Colonic mucosa (tissue), 4 donors: Measurements from ENCODE around the gene TMEM101. TPM values are rescaled to one million over a fixed set of nuclear protein-coding genes. Genes with fewer than 3 reads are reported as not detected.

Experiments
- DNase-seq: peaks from one replicate; pipeline ENCODE4 v3.0.0-alpha.2; 2020
- H3K27ac ChIP-seq: fragments of 200-600 bp; one replicate; pipeline ENCODE4 v1.8.0; 2021
- H3K27me3 ChIP-seq: fragments of 200-600 bp; one replicate; pipeline ENCODE4 v1.8.0; 2021
- H3K36me3 ChIP-seq: fragments of 200-600 bp; one replicate; pipeline ENCODE4 v1.8.0; 2021
- H3K4me1 ChIP-seq: fragments of 200-600 bp; one replicate; pipeline ENCODE4 v1.8.0; 2021; ENCODE audit warnings: mild to moderate bottlenecking
- H3K4me3 ChIP-seq: fragments of 200-600 bp; one replicate; pipeline ENCODE4 v1.8.0; 2021
- H3K9ac ChIP-seq, 2 donors: one replicate each; pipeline ENCODE4 v1.7.0; 2013; ENCODE audit warnings: control low read depth in 2 of 2, low read depth in 2 of 2, low read length in 2 of 2
- H3K9me3 ChIP-seq: fragments of 200-600 bp; one replicate; pipeline ENCODE4 v1.8.0; 2021
- CTCF ChIP-seq: fragments of 200-600 bp; IDR thresholded peaks from one replicate; pipeline ENCODE4 v1.8.0; 2022; ENCODE audit warnings: antibody characterized with exemption, mild to moderate bottlenecking
- intact Hi-C: fragments of 100-400 bp; cut with DNase I; formaldehyde crosslinking; loops from one replicate; pipeline ENCODE4 v1.14.1; 2022
- total RNA-seq, 2 donors: library from RNA; stranded (reverse); fragmentation: NEBNext Ultra II Directional in 1 of 2; extraction: Animal tissue kit (Norgen Biotek cat#: 25700) in 1 of 2; gene quantifications; one replicate each; pipeline ENCODE4 v1.2.1, GENCODE V29; 2021
- donor health status: healthy.
- donor health status: DM: no; HTN: no; CAD: no.
- donor health status: DM: no; HTN: no; CAD: no.

Gene TMEM101
- total RNA-seq, 2 donors from 2014 or later, result 26.8 to 33.7 TPM

- Histone ChIP-seq H3K9ac (no peak overlapping the region), H3K4me1 (no peaks in the 10 kb centered on the region), H3K9me3 (no peaks in the 10 kb centered on the region), H3K36me3 (no peaks in the 10 kb centered on the region), H3K27me3 (peaks cover 15% of the 10 kb centered on the region), H3K4me3 (peak overlapping the region; percentile 3), H3K27ac (no peak overlapping the region)
- intact Hi-C loops, result loop anchor here (5.0 kb wide), 1 partner anchor 52 kb away; the partner anchor contains the start of gene PPY
- TF ChIP-seq CTCF, result peak; percentile 82
- DNase-seq, result peak; percentile 60
Measured at GRCh38 chr17:43994272-43995149, 20.3 kb downstream of the TMEM101 start.

- DNase-seq, result no peak
- no peak overlapping the region for H3K27ac ChIP-seq
Measured at GRCh38 chr17:43992641-43993040, 22.1 kb downstream of the TMEM101 start.

GRCh38 chr17:43988301-43988700, 26.5 kb downstream of the TMEM101 start:
- no peak for DNase-seq
- no peaks in the 10 kb centered on the region for H3K9me3 ChIP-seq
- no peak for TF ChIP-seq CTCF
- no peak overlapping the region for H3K27ac ChIP-seq
- H3K4me3 ChIP-seq, result no peak overlapping the region
- no peaks in the 10 kb centered on the region for H3K36me3 ChIP-seq
- intact Hi-C loops, result loop anchor here (5.0 kb wide), 1 partner anchor 36 kb away; the partner anchor contains the start of gene PYY
- H3K27me3 ChIP-seq, result peaks cover 19% of the 10 kb centered on the region
- H3K9ac ChIP-seq, result no peak overlapping the region
- peaks cover 8% of the 10 kb centered on the region for H3K4me1 ChIP-seq

More at GRCh38 chr17:43992641-43993040, 22.1 kb downstream of the TMEM101 start:
- intact Hi-C loops, result loop anchor here (5.0 kb wide), 1 partner anchor 50 kb away; the partner anchor contains the start of gene PPY
- no peak for TF ChIP-seq CTCF
- H3K27me3 ChIP-seq, result peaks cover 20% of the 10 kb centered on the region
- no peak overlapping the region for H3K4me3 ChIP-seq
- H3K9me3 ChIP-seq, result no peaks in the 10 kb centered on the region
- H3K9ac ChIP-seq, result no peak overlapping the region
- H3K4me1 ChIP-seq, result no peaks in the 10 kb centered on the region
- H3K36me3 ChIP-seq, result no peaks in the 10 kb centered on the region

- intact Hi-C loops, result loop anchor here (5.0 kb wide), 1 partner anchor 35 kb away; the partner anchor contains the start of gene PYY
- Histone ChIP-seq H3K36me3 (no peaks in the 10 kb centered on the region), H3K9ac (no peak overlapping the region), H3K4me3 (no peak overlapping the region), H3K27ac (no peak overlapping the region), H3K4me1 (peaks cover 8% of the 10 kb centered on the region), H3K9me3 (no peaks in the 10 kb centered on the region), H3K27me3 (peaks cover 26% of the 10 kb centered on the region)
- TF ChIP-seq CTCF, result no peak
- no peak for DNase-seq
Measured at GRCh38 chr17:43987131-43988021, 27.4 kb downstream of the TMEM101 start.
